NCI-H1105 (cell line): Measurements from ENCODE around the gene ATP13A5.
A peak's percentile ranks its signal among the peaks of the same experiment; 100 is the strongest.

Experiments
- DNase-seq: peaks from one replicate; lab custom pipeline; 2025; lab: John Stamatoyannopoulos, UW

The ATP13A5 gene

DNA sequence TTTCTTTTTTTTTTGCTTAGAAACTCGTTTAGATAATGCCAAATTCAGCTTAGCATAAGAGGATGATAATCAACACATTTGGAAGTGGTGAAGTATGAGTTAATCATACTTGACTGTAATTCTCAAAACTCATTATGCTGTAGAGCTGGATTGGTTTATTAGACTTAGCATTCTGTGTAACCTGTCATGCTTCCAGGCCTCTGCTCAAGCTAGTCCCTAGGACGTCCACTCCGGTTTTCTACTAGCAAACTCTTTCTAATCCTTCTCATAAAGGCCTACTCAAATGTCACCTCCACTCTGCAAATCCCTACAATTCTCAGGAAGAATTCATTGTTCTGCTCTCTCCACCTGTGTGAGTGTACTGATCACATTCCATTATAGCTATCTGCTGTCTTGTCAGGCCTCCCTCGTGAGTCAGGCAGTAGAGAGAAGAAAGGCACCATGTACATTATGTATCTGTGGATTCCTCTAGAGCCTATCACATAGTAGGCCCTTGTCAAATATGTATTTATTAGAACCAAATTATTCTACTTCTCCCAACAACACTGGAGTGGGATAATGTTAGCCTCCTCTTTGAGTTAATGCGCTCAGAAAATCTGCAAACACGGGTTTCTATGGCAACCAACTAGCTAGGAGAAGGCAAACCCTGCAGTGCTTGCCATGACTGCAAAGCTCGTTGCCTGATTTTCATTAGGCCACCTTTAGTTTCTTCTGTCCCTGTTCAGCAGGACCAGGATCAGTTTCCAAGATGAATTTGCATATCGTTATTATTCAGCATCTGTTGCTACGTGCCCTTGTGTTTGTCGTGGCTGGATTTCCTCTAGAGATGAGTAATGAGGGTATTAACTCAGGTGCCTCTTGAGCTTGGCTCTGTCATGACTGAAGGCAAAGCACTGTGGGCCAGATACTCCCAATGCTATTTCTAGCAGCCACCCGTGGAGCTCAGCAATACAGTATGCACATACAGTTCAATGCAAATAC is 30.7 kb downstream of the ATP13A5 start:
- DNase-seq = peak; percentile 13

DNA sequence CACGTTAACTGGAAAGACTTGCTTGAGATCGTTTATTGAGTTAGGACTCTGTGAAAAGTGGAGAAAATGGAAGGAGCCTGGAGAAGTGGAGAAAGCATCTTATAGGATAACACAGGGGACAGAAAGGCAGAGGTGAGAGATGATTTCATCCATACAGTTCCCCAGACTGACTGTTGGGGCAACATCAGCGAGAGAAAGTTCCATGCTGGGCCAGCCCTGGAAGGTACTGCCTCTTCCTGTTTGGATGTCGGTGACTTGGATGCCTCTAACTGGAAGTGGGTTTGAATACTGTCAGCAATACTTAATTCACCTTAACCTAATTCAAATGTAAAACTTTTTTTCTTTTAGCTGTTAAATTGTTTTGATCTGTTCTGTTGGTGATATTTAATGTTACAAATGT is 32.3 kb downstream of the ATP13A5 start:
- DNase-seq = no peak

DNA sequence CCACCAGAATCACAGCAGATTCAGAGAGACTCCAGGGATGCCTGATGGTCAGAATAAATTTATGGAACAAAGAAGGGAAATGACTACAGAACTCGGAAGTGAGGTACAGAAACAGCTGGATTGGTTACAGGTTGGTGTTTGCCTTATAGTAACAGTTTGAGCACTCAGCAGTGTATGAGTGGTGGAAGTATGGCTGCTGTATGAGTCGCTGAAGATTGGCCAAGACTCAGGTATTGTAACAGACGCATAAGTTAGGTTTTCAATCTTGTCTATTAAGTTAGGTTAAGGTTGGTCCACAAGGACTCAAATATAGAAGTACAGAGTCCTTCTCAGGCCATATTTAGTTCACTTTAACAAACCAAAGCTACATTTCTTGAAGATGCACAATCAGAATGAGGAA is 33.1 kb downstream of the ATP13A5 start:
- DNase-seq = no peak

DNA sequence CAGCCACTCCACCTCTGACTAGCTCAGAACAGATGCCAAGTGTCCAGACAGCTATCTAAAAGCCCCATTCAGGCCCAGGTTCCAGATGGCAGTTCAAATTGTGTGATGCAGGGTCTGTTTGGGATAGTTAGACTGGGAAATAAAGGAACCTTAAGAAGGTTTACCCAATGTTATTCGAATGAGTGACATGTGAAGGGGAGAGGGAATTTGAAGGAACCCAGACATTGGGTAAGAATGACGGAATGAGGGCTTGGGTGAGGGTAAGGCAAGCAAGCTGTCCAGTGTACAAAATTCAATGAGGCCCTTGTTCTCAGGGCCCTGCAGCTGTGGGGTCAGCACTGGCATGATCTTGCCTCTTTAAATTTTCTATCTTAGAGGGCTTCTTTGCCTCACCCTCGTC is 34.1 kb downstream of the ATP13A5 start:
- no peak for DNase-seq

DNA sequence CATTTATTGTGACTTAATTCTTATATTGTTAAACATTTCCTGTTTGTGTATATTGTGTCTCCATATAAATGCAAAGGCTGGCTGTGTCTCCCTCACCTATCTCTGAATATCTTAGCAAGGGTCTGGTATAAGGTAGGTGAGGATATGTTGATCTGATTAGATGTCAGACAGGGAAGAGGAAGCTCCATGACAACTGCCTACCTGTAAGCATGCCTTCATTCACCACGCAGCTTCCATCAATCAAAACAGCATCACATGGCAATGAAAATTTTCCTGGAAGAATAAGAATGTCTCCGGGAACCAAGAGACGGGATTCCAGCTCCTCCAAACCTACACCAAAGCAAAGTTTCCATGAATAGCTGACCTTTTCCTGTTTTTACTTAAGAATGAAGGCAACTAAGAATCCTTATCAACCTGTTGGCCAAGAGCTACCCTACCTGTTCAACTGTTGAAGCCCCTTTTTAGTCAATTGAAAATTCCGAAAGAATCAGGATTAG is 34.8 kb downstream of the ATP13A5 start:
- DNase-seq = no peak

DNA sequence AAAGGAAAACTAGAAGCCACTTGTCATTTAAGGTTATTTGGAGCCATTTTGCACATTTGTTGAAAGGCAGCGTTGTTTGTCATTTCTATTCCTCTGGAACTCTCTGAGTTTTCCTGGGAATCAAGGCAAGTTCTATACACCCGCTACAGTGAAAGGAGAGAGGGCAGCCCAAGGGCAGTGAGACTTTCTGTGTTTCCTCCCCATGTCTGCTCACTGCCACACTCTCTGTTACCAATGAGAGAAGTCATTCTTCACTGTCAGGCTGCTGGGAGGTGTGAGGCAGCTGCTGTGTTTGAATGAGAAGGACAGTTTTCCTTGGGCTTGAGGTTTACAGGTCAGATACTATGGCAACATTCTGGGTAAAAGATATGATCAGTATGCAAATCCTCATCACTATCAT is 36.0 kb downstream of the ATP13A5 start:
- no peak for DNase-seq

DNA sequence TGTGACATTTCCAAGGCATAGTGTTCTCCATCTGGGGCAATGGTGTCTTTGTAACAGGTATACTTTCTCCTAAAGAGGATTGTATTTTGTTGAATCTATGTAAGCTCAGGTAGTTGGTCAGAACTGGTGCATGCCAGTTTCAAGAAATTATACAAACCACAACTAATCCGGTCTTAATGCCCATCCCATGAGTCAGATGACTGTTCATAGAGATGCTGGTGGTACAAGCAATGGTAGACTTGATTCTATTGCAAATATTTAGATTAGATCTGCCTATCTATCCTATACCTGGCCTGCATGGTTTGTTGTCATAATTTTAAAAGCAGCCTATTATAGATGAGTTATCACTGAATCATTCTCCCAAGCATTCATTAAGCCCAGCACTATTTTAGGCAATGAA is 43.5 kb downstream of the ATP13A5 start:
- DNase-seq = no peak

DNA sequence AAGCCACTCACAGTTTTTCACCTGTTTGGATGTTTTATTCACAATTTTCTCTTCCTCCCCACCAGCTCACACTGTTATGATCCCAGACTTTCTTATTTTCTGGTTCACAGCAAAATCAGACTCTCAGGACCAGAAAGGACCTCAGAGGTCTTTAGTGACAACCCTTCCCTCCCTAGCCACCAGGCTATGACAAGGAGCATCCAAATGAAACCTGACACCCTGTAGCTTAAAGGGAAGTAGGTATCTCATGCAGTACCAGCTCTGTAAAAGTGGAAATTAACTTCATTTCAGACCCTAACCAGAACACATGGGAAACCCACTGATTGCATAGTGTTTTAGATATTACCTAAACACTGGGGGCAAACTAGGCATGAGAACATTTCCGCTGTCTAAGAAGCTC is 45.3 kb downstream of the ATP13A5 start:
- DNase-seq = no peak

DNA sequence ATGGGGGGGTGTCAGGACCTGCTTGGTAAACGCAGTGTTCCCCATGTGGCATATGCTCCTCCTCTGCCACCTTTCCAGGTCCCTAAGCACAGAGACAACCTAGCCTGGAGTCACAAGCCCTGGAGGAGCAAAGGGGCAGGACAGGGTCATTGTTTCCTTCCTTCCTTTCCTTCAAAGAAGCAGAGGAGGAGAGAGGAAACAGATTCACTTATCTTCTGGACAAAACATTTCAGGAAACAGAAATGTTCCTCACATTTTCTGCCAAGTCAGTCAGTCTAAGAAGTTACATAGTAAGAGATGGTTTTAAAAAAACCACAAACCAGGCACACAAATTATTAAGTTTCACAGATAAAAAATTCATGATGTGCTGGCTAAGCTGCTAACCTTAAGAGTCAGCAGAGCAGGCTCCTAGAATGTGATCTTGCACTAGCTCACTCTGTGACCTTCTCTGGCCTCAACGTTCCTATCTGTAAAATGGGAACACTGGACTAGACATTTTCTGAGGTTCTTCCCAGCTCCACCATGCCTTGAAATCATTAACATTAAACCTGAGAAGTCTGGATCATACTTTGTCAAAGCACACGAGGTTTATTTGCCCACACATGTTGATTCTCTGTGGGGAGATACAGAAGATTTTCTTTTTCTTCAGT is 47.9 kb downstream of the ATP13A5 start:
- DNase-seq = no peak

DNA sequence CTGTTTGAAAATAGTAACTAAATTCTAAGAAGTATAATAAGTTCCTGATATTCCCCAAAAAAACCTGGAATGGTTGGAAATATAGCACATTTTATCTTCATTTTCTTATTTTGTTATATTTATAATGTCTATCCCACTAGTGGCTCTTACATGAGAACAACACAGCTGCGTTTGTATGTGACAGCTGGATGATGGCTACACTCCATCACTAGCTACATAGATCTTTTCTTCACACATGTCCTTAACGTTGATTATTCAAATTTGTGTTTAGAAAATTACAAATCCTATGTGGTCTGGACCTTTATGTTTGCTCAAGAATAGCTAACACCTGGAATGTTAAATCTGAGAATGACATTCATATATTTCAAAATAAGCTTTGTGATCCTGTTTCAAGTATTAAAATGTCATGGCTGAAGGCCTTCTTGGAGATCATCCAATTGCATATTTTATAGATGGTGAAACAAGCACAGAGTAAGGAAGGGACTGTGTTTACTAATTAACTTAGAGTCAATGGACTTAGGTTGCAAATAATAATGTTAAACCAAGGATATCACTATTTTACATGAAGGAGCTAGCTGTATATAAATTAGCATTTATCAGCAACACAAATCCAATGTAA is 60.8 kb downstream of the ATP13A5 start:
- DNase-seq = no peak

DNA sequence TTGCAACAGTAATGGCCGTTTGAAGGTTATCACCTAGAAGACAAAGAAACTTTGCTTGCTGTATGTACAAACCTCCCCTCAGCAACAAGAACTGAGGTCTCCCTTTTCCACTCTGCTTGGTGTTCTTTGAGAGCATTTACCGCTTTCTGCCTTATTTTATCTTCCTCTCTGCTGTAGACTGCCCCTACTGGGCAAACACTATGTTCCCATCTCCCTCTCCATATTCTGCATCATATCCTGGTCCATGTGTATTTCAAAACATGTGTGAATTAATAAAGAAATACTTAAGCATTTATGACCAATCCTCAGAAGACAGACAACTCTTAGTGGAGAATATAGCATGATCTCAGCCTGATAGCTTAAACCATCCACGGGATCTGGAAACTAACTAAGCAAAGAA is 64.4 kb downstream of the ATP13A5 start:
- DNase-seq = no peak

DNA sequence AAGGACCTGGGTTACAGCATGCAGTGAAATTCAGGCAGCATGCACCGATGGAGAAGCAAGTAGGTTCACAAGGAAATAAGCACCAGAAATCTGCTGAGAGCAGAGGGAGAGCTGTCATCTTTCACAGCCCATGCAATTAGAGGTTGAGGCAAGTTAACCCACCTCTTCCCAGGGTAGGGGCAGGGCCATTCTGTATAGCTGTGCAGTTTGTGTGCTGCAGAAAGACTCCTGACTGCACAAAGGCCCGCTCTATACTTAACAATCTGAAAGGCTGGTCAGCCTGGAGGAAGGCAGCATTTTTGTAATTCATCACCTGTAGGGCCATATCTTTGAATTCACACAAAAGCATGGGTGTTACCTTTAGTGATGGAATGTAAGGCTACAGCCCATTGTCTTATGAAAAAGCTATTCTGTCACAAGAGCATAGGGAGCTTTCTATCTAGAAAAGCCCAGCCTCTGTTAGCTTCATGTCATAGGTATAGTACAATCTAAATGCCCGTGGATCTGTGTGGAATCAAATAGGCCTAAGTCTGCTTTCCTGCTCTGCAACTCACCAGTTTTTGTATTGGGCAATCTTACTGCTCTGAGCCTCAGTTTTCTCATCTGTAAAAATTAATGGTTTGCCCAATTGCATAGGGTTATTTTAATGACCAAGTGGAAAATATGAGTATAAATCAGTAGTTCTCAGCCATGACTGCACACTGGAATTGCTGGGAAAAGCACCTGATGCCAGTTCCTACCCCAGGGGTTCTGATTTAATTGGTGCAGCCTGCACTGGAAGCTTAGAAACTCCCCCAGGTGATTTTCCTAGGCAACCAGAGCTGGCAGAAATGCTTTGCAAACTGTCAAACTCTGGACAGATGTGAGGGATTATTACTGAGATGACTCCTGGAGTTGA is 65.2 kb downstream of the ATP13A5 start:
- DNase-seq = no peak

DNA sequence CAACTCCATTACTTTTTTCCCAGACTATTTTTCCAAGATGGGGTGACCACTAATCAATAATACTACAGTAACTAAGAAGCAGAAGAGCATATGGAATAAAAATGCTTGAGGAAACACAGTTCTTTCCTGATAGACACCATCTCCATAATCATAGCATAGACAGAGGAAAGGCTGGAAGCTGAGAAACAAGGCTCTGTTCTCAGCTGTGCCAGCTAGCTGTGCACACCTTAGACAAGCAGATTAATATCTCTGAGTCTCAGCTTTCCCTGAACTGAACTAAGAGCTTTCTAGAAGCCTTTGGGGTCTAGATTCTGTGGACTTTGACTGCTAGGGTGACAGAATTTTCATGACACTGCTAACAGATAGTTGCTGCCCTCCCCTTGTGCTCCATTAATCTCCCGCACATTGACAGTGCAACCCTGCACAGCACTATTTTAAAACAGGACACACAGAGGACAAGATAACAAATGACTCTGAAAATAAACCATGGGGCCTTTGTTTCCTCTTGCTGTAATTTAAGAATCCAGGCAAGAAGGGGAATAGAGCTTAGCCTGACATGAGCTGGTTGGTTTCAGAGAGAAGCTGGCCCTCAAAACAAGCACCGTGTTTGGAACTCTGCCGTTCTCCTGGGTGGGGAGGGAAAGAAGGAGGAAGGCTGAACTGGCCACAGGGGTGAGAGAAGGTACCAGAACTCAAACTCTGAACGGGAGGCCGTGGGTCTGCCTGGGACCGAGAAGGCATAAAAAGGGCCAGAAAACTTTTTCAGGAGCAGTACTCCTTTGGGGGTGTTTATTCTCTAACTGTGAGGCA is 67.4 kb downstream of the ATP13A5 start:
- DNase-seq = no peak

DNA sequence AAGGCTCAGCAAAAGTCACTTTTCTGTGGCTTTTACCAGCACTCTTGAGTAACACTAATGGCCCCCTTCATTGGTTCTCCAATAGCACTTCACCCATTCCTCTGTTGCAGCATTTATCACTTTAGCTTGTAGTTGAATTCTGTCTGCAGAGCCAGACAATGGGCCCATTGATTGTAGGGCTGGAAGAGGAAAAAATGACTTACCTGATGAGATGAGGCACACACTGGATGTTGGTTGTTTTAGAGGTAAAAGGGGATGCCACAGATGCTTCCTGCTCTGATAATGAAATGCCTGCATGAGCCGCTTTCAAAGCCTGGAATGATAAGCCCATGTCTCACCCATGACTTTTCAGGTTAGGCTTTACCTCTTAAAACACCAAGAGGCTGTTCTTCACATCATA is 73.2 kb downstream of the ATP13A5 start:
- DNase-seq = no peak

DNA sequence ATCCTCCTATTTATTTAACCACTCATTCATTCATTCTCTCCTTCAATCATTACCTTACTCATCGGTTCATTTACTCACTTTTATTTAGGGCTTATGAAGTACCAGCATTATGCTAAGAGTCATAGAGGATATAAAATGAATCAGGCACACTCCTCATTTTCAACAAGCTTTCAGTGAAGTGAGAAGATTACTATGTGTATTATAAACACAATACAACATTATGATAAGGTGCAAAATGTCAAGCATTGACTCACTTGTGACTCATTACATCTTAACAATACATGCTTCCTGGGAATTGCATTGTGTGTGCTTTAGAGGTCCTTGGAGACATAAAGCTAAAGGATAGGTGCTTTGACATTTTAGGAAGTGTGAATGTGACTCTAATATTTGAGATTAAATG is 77.1 kb downstream of the ATP13A5 start:
- DNase-seq = no peak

DNA sequence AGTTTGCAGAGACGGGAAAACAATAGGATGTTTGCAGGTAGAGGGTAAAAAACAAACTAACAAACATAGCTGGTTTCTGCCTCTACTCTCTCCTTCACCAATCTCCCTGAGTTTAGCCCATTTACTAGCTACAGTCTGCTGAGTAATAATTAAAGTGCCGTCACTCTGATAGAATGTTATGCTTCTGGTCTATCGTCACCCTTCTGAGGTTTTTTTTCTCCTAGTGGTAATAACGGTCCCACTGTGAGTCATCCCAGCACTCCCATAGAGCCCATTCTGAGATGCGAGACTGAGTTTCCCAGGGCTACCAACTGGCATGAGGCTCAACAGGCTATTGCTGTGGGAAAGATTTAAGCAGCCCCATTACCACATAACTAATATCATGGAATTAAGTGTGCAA is 81.1 kb downstream of the ATP13A5 start:
- no peak for DNase-seq

DNA sequence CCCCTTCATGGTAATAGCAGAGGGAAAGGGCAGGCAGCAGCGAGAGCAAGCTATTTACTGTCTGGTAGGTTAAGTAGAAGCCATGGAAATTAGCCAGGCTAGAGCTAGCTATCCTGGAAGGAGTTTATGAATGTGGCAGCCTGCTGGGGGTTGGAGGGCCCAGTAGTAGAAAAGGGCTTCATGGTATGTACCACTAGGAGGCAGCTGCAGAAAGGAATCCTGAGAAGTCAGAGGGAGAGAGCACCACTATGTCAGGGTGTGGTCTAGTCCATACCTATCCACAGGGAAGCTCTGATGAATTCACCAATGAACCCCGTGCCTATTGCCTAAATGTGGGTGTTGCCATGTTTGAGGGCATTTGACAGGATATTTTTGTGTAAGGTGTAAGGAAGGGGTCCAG is 82.6 kb downstream of the ATP13A5 start:
- no peak for DNase-seq

DNA sequence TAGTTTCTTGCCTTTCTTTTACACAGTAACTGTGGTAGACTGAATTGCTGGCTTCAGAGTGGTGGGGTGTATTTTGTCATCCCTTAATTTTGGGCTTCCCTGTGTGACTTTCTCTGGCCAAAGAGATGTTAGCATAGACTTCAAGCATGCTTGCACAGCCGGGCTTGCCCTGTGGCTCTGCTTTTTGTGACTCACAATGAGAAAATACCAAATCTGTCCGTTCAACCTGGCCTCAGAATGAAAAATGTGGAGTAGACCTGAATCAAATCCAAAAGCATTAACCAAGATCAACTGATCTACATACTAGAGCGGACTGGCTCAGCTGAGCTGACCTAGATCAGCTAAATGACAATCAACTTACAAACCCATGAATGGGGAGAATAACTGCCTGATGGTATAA is 86.2 kb downstream of the ATP13A5 start:
- no peak for DNase-seq

DNA sequence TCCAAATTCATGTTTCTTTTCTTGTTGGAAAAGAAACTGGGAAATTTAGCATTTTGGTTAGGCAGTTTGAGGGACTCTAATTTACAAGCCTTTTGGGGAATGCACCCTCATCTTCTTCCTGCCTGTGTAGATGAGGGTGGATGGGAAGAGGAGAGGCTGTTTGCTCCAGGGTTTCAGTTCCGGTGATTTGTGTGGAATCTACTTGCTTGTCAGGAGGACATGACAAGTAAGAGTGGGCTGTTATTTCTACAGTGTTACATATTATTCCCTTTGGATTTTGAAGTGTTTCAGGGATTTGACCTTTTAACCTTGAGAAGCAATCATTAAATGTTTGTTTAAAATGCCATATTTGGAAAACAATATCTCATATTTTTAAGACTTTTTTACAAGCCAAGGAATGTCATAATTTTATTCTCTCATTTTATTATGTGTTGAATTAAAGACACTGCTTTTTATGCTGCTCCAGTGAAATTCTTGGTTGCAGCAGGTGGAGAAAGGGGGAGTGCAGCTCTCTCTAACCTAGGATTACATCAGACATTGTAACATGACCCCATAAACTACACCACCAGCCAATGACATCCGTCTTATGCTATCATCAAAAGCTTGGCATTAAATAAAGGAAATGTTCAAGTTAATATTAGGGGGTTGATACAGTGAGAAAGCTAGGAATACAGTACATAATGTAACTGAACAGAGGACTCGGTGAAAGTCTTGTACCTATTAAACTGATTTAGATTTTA is 107.3 kb downstream of the ATP13A5 start:
- no peak for DNase-seq

DNA sequence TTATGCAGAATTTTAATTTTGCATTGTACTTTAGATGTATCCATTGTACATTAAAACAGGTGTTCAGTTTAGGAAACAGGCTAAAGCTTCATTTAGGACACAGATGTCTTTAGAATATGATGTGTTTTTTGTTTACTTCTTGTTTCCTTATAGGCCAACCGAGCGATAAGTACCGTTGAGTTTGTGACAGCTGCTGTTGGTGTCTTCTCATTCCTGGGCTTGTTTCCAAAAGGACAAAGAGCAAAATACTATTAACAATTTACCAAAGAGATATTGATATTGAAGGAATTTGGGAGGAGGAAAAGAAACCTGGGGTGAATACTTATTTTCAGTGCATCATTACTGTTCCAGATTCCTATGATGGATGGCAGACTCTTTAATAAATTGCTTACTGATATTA is 108.1 kb downstream of the ATP13A5 start:
- no peak for DNase-seq
